Measurements from ENCODE around the gene RNF169.

RNF169 gene

GRCh38 chr11:74849525-74850391 lies 101.1 kb downstream of the RNF169 start:
- H4K20me1 ChIP-seq (ENCODE audit: insufficient read depth, low read length), result no peaks in the 10 kb centered on the region; the same call in 1 of the 2 replicates
- H3K36me3 ChIP-seq (replicated peaks; ENCODE audit: insufficient read depth, low read length), result 0 out of 2 replicates have a peak, but pooled peaks cover 3% of the 10 kb centered on the region
- no peak overlapping the region for H2AFZ ChIP-seq (ENCODE audit: low read length)
- no peak overlapping the region for H3K4me2 ChIP-seq (ENCODE audit: low read depth, low read length)
- no peak overlapping the region for H3K9ac ChIP-seq (ENCODE audit: low read length)
- no peaks in the 10 kb centered on the region for H3F3A ChIP-seq (ENCODE audit: insufficient read depth, low read length)
- H3K27ac ChIP-seq (ENCODE audit: low read length), result no peak overlapping the region
- no peaks in the 10 kb centered on the region for H3K79me2 ChIP-seq (ENCODE audit: low read length)
- no peaks in the 10 kb centered on the region for H3K9me2 ChIP-seq (replicated peaks; ENCODE audit: insufficient read depth, low read length)
- TF ChIP-seq CTCF (IDR thresholded peaks at IDR 0.05; ENCODE audit: low read length), result no peak
- TF ChIP-seq EZH2 (optimal IDR thresholded peaks at IDR 0.05; ENCODE audit: low read depth, low read length), result no peak
- no peak for TF ChIP-seq EZH2phosphoT487 (IDR thresholded peaks at IDR 0.05; ENCODE audit: low read length)
- no peaks in the 10 kb centered on the region for H3K9me3 ChIP-seq (replicated peaks; ENCODE audit: insufficient read depth, low read length)
- no peak for DNase-seq
- no peaks in the 10 kb centered on the region for H3K4me1 ChIP-seq (ENCODE audit: low read length)
- no peak overlapping the region for H3K4me3 ChIP-seq (ENCODE audit: low read length)
- no peaks in the 10 kb centered on the region for H3K27me3 ChIP-seq (replicated peaks; ENCODE audit: insufficient read depth, low read length)

- Histone ChIP-seq H3K4me1 (ENCODE audit: low read length) (no peaks in the 10 kb centered on the region), H3K27me3 (replicated peaks; ENCODE audit: insufficient read depth, low read length) (no peaks in the 10 kb centered on the region), H4K20me1 (ENCODE audit: insufficient read depth, low read length) (no peaks in the 10 kb centered on the region), H3K9me2 (replicated peaks; ENCODE audit: insufficient read depth, low read length) (no peaks in the 10 kb centered on the region), H3K36me3 (replicated peaks; ENCODE audit: insufficient read depth, low read length) (no peaks in the 10 kb centered on the region), H3K4me2 (ENCODE audit: low read depth, low read length) (no peak overlapping the region), H3K9me3 (replicated peaks; ENCODE audit: insufficient read depth, low read length) (no peaks in the 10 kb centered on the region), H3K27ac (ENCODE audit: low read length) (no peak overlapping the region), H3K79me2 (ENCODE audit: low read length) (no peaks in the 10 kb centered on the region), H3F3A (ENCODE audit: insufficient read depth, low read length) (no peaks in the 10 kb centered on the region), H2AFZ (ENCODE audit: low read length) (no peak overlapping the region), H3K9ac (ENCODE audit: low read length) (no peak overlapping the region), H3K4me3 (ENCODE audit: low read length) (no peak overlapping the region)
- TF ChIP-seq CTCF (IDR thresholded peaks at IDR 0.05; ENCODE audit: low read length) (no peak), EZH2 (optimal IDR thresholded peaks at IDR 0.05; ENCODE audit: low read depth, low read length) (no peak)
- DNase-seq, result no peak
These were observed 104.6 kb downstream of the RNF169 start for GRCh38 chr11:74853223-74853622.

DNA sequence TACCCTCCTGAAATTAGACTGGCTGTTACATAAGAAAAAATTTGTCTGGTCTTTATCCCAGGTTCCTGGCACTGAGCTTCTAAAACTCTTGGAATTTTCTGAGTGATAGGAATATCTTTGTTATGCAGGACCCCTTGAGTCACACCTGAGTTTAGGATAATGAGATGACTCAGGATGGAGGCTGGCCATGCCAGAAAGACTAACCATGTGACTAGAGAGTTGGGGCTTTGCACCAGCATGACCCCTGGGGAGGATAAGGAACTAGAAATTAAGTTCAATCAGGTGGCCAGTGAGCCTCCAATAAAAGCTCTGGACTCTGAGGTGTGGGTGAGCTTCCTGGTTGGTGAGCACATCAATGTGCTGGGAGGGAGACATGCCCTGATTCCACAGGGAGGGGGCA lies 112.1 kb downstream of the RNF169 start:
- no peaks in the 10 kb centered on the region for H3K79me2 ChIP-seq (ENCODE audit: low read length)
- H3K4me1 ChIP-seq (ENCODE audit: low read length), result no peaks in the 10 kb centered on the region
- H3K4me2 ChIP-seq (ENCODE audit: low read depth, low read length), result no peak overlapping the region
- H4K20me1 ChIP-seq (ENCODE audit: insufficient read depth, low read length), result no peaks in the 10 kb centered on the region
- no peak overlapping the region for H3K9ac ChIP-seq (ENCODE audit: low read length)
- no peak for TF ChIP-seq CTCF (IDR thresholded peaks at IDR 0.05; ENCODE audit: low read length)
- no peak for TF ChIP-seq EZH2phosphoT487 (IDR thresholded peaks at IDR 0.05; ENCODE audit: low read length)
- TF ChIP-seq EZH2 (optimal IDR thresholded peaks at IDR 0.05; ENCODE audit: low read depth, low read length), result no peak
- H3K4me3 ChIP-seq (ENCODE audit: low read length), result no peak overlapping the region
- DNase-seq, result no peak
- H3K9me2 ChIP-seq (replicated peaks; ENCODE audit: insufficient read depth, low read length), result no peaks in the 10 kb centered on the region
- no peaks in the 10 kb centered on the region for H3K9me3 ChIP-seq (replicated peaks; ENCODE audit: insufficient read depth, low read length)
- H2AFZ ChIP-seq (ENCODE audit: low read length), result no peak overlapping the region
- no peak overlapping the region for H3K27ac ChIP-seq (ENCODE audit: low read length)
- no peaks in the 10 kb centered on the region; the same call in 1 of the 2 replicates for H3K36me3 ChIP-seq (replicated peaks; ENCODE audit: insufficient read depth, low read length)
- no peaks in the 10 kb centered on the region for H3K27me3 ChIP-seq (replicated peaks; ENCODE audit: insufficient read depth, low read length)
- H3F3A ChIP-seq (ENCODE audit: insufficient read depth, low read length), result no peaks in the 10 kb centered on the region

Data from MM.1S (cell line).